Esophagus muscularis mucosa (tissue), 4 donors: Measurements from ENCODE around the gene SDK1. TPM values are rescaled to one million over a fixed set of nuclear protein-coding genes. Genes with fewer than 3 reads are reported as not detected.
"Not testable (repeated sequence)": the region's sequence is repeated elsewhere in the genome, so short reads cannot be mapped to it uniquely, and the experiment has no call there.

Source experiments
- DNase-seq: peaks from one replicate; pipeline ENCODE4 v3.0.0-alpha.2; 2017; ENCODE audit errors: extremely low spot score
- H3K27ac ChIP-seq, 4 donors: fragments of 200-600 bp; sonication (generic); replicated peaks in 1 of 4; 1 replicate in 3 of 4; 2 replicates in 1 of 4; pipeline ENCODE4 v1.5.1; 2016 to 2019; ENCODE audit warnings: mild to moderate bottlenecking in 1 of 4
- H3K27me3 ChIP-seq, 4 donors: fragments of 200-600 bp; sonication (generic); one replicate each; pipeline versions ENCODE4 v1.5.1 to v1.6.0; 2016 to 2019
- H3K36me3 ChIP-seq, 4 donors: fragments of 200-600 bp; sonication (generic); one replicate each; pipeline ENCODE4 v1.5.1; 2016 to 2019
- H3K4me1 ChIP-seq, 4 donors: fragments of 200-600 bp; sonication (generic); one replicate each; pipeline ENCODE4 v1.5.1; 2016 to 2019
- H3K4me3 ChIP-seq, 4 donors: fragments of 200-600 bp; sonication (generic); 1 replicate in 2 of 4; 2 replicates in 2 of 4; pipeline ENCODE4 v1.5.1; 2016 to 2019; ENCODE audit warnings: mild to moderate bottlenecking in 4 of 4, moderate library complexity in 1 of 4
- H3K9me3 ChIP-seq, 4 donors: fragments of 200-600 bp; sonication (generic); 1 replicate in 3 of 4; 2 replicates in 1 of 4; pipeline ENCODE4 v1.5.1; 2016 to 2019
- EP300 ChIP-seq: sonication (generic); formaldehyde crosslinking; IDR thresholded peaks from one replicate; pipeline ENCODE4 v1.6.1; 2017; ENCODE audit warnings: antibody characterized with exemption
- POLR2A ChIP-seq: fragments of 450-650 bp; IDR thresholded peaks from one replicate; pipeline ENCODE4 v1.6.1; 2017; ENCODE audit warnings: antibody characterized with exemption, moderate library complexity, mild to moderate bottlenecking, low read depth
- POLR2AphosphoS5 ChIP-seq, 2 donors: sonication (generic); formaldehyde crosslinking; IDR thresholded peaks; one replicate each; pipeline ENCODE4 v1.6.1; 2017; ENCODE audit warnings: antibody characterized with exemption in 2 of 2
- WGBS: methylation state at CpG from one replicate; pipeline ENCODE4 v1.1.5; 2018; 5-methylcytosine and 5-hydroxymethylcytosine counted together
- intact Hi-C: fragments of 100-400 bp; cut with DNase I; formaldehyde crosslinking; loops from one replicate; pipeline ENCODE4 v1.15.1; 2023
- total RNA-seq, 4 donors: library from RNA; depleted of rRNA; stranded (reverse); fragments of >200 nt; gene quantifications; one replicate each; pipeline versions ENCODE4 v1.1.0 to v1.2.1, GENCODE V29; 2016
- TF ChIP-seq, protein P1 (sequence below), 3 experiments: fragments of 200-600 bp in 2 of 3; fragments of 450-650 bp in 1 of 3; sonication (generic) in 2 of 3; IDR thresholded peaks; one replicate each; pipeline ENCODE4 v1.5.1; 2017 to 2019; ENCODE audit warnings: antibody characterized with exemption in 3 of 3, mild to moderate bottlenecking in 2 of 3, moderate library complexity in 1 of 3

SDK1 gene
- total RNA-seq, 4 donors from 2014 or later, result 7.8 to 18.6 (median 12.0) TPM

DNA sequence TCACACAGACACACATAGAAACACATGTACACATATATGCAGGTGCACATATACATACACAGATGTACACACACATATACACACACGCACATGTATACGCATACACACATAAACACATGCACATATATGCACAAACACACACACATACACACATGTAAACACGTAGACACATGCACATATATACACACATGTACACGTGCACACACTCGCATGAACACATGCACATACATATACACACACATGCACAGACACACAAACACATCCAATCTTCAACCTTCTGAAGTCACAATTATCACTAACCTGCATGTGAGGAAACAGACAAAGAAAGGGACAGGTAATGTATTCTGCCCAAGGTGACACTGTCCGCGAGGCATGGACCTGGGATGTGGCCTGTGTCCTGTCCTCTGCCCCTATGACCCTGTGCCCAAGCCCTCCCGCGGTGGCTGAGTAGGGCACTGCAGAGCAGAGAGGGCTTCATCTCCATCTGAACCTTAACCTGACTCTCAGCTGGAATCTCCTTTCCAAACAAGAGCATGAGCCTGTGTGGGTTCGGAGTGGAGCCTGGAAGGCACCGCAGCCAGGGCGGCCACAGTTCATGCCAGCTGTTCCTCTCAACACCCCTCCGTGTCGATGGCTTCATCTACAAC lies 660.9 kb downstream of the SDK1 start:
- no peaks in the 10 kb centered on the region for H3K9me3 ChIP-seq
- DNase-seq, result no peak
- 92% methylated on average over 14 of the region's 14 CpGs for WGBS
- intact Hi-C loops, result no loop called here
- no peak overlapping the region for H3K27ac ChIP-seq
- TF ChIP-seq, protein P1, sequence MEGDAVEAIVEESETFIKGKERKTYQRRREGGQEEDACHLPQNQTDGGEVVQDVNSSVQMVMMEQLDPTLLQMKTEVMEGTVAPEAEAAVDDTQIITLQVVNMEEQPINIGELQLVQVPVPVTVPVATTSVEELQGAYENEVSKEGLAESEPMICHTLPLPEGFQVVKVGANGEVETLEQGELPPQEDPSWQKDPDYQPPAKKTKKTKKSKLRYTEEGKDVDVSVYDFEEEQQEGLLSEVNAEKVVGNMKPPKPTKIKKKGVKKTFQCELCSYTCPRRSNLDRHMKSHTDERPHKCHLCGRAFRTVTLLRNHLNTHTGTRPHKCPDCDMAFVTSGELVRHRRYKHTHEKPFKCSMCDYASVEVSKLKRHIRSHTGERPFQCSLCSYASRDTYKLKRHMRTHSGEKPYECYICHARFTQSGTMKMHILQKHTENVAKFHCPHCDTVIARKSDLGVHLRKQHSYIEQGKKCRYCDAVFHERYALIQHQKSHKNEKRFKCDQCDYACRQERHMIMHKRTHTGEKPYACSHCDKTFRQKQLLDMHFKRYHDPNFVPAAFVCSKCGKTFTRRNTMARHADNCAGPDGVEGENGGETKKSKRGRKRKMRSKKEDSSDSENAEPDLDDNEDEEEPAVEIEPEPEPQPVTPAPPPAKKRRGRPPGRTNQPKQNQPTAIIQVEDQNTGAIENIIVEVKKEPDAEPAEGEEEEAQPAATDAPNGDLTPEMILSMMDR (IDR thresholded peaks at IDR 0.05), result no peak
- no peak for TF ChIP-seq POLR2A
- TF ChIP-seq EP300, result no peak
- no peak for TF ChIP-seq POLR2AphosphoS5 (IDR thresholded peaks at IDR 0.05)
- no peaks in the 10 kb centered on the region for H3K27me3 ChIP-seq
- H3K4me1 ChIP-seq, result no peaks in the 10 kb centered on the region
- H3K4me3 ChIP-seq, result no peak overlapping the region
- H3K36me3 ChIP-seq, result no peaks in the 10 kb centered on the region

DNA sequence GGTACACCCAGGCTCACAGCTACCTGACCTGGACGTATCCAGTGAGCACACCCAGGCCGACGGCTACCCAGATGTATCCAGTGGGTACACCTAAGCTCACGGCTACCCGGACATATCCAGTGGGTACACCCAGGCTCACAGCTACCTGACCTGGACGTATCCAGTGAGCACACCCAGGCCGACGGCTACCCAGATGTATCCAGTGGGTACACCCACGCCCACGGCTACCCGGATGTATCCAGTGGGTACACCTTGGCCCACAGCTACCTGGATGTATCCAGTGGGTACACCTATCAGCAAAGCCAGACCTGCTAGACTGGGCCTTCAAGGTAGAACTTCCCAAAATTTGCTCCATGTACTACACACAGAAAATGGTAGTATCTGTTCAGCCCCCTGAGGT lies 662.7 kb downstream of the SDK1 start:
- H3K36me3 ChIP-seq, DNase-seq, H3K27me3 ChIP-seq, H3K27ac ChIP-seq, intact Hi-C loops, H3K9me3 ChIP-seq, H3K4me1 ChIP-seq, H3K4me3 ChIP-seq: not testable (repeated sequence)
- no CpG with 5 or more reads among the region's 11 CpGs for WGBS

- Histone ChIP-seq H3K27ac (no peak overlapping the region), H3K27me3 (no peaks in the 10 kb centered on the region), H3K4me1 (no peaks in the 10 kb centered on the region), H3K9me3 (no peaks in the 10 kb centered on the region), H3K4me3 (no peak overlapping the region), H3K36me3 (peaks cover 0 to 2% (median 0%) of the 10 kb centered on the region in 4 donors)
- intact Hi-C loops, result no loop called here
- no peak for DNase-seq
- 95% methylated on average over 8 of the region's 8 CpGs for WGBS
- TF ChIP-seq POLR2A (no peak), EP300 (no peak), POLR2AphosphoS5 (IDR thresholded peaks at IDR 0.05) (no peak)
- TF ChIP-seq, protein P1 (IDR thresholded peaks at IDR 0.05), result no peak
Observed at GRCh38 chr7:3964980-3965606, 664.0 kb downstream of the SDK1 start.

GRCh38 chr7:3965794-3966395 lies 664.8 kb downstream of the SDK1 start:
- intact Hi-C loops, result no loop called here
- H3K4me1 ChIP-seq, result no peaks in the 10 kb centered on the region
- TF ChIP-seq EP300 (no peak), POLR2A (no peak), POLR2AphosphoS5 (IDR thresholded peaks at IDR 0.05) (no peak)
- TF ChIP-seq, protein P1 (IDR thresholded peaks at IDR 0.05), result no peak
- no peak overlapping the region for H3K4me3 ChIP-seq
- peaks cover 0 to 2% (median 0%) of the 10 kb centered on the region in 4 donors for H3K36me3 ChIP-seq
- no peaks in the 10 kb centered on the region for H3K27me3 ChIP-seq
- H3K9me3 ChIP-seq, result no peaks in the 10 kb centered on the region
- WGBS, result 94% methylated on average over 15 of the region's 15 CpGs
- DNase-seq, result no peak
- H3K27ac ChIP-seq, result no peak overlapping the region

DNA sequence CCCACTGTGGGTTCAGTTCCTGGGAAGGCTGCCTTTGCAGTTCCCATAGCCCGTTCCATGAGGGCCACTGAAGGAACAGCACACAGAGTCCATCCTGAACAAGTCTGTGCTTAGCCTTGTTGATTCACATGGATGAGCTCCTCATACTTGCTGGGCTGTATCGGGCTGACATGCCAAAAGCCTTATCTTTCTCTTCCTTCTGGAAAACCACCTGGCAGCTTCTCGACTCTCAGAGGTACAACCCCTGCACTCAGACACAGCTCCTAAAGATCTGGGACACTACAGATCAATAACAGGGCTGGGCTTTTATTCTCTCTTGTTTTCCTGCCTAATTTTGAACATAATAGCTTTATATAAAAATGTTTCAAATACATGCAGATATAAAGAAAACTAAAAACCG lies 667.2 kb downstream of the SDK1 start:
- no peak for DNase-seq
- intact Hi-C loops, result no loop called here
- Histone ChIP-seq H3K4me1 (no peaks in the 10 kb centered on the region), H3K27me3 (no peaks in the 10 kb centered on the region), H3K27ac (no peak overlapping the region), H3K36me3 (peaks cover 0 to 2% (median 0%) of the 10 kb centered on the region in 4 donors), H3K9me3 (no peaks in the 10 kb centered on the region), H3K4me3 (no peak overlapping the region)
- WGBS, result 88% methylated on average over 3 of the region's 4 CpGs
- TF ChIP-seq POLR2A (no peak), POLR2AphosphoS5 (IDR thresholded peaks at IDR 0.05) (no peak), EP300 (no peak)
- TF ChIP-seq, protein P1 (IDR thresholded peaks at IDR 0.05), result no peak
